ENCODE results near the gene PEA15. TPM values are rescaled to one million over a fixed set of nuclear protein-coding genes. Genes with fewer than 3 reads are reported as not detected.

Gene PEA15
- total RNA-seq, 2 donors from 2014 or later, result 28.3 to 32.8 TPM

DNA sequence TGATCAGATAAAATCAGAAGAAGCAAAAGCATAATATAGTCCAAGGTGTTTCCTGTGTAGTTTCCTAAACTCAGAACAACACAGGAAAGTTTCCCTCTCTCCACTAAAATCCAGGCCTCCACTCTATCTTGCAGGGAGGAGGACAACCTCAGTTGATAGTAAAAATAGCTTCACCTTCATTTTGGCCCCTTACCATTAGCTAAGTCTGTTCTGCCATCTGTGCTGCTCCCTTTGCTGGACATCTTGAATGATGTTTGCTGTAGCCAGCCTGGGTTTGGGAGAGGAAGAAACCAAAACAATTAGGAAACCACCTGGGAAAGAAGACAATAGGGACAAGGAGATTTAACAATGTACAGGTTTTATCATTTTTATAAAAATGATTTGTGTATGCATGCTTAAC lies 38.6 kb downstream of the PEA15 start:
- no peak overlapping the region for H3K4me3 Mint-ChIP-seq
- H3K27ac Mint-ChIP-seq, result no peak overlapping the region
- H3K4me1 Mint-ChIP-seq (ENCODE audit: low read depth), result peaks cover 16% of the 10 kb centered on the region
- ATAC-seq (replicated peaks in 1 of 2) (no peak), DNase-seq (no peak)
- no peaks in the 10 kb centered on the region for H3K27me3 Mint-ChIP-seq (ENCODE audit: low read depth)
- H3K36me3 Mint-ChIP-seq (ENCODE audit: insufficient read depth in 2 of 2), result peaks cover 9 to 13% of the 10 kb centered on the region in 2 donors
- H3K9me3 Mint-ChIP-seq, result no peaks in the 10 kb centered on the region

DNA sequence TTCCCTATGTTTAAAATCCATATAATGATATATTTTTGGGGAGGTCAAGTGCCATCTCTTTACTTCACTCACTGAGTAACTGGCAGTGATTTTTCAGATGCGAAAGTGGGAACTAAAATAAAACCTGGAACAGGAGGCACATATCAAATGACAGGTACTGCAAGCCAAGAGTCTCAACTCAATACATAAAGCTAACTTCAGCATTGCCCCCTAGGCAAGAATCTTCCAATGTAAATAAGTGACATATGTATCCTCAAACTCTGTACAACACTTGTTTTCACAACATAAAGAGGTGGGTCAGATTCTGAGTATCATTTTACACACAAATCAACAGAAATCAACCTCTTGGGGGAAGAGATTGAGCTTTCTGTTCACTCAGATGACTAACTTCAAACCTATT lies 39.0 kb downstream of the PEA15 start:
- Mint-ChIP-seq H3K4me3 (no peak overlapping the region), H3K9me3 (no peaks in the 10 kb centered on the region), H3K4me1 (ENCODE audit: low read depth) (peaks cover 16% of the 10 kb centered on the region), H3K27me3 (ENCODE audit: low read depth) (no peaks in the 10 kb centered on the region), H3K27ac (no peak overlapping the region), H3K36me3 (ENCODE audit: insufficient read depth in 2 of 2) (peaks cover 9 to 10% of the 10 kb centered on the region in 2 donors)
- no peak for ATAC-seq (replicated peaks in 1 of 2)
- no peak for DNase-seq

DNA sequence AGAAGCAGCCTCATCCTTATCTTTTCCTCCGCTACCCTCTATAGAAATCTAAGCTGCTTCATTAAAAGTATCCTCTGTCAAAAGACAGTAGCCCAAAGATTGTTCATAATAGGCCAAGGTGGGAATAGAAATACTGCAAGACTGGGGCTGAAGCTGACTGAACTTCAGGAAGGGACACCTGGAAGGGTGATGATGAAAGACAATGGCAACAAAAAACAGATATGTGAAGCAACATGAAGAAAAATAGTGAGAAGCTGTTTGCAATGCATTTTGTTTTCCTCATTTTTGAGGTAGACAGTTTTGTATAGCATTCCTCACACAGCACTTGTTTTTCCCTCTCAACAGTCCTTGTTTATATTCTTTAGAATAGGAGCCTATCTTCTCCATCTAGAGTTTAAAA lies 40.2 kb downstream of the PEA15 start:
- peak overlapping the region; percentile 70 for H3K27ac Mint-ChIP-seq
- no peak overlapping the region for H3K4me3 Mint-ChIP-seq
- H3K27me3 Mint-ChIP-seq (ENCODE audit: low read depth), result no peaks in the 10 kb centered on the region
- ATAC-seq (replicated peaks in 1 of 2), result no peak
- DNase-seq, result no peak
- no peaks in the 10 kb centered on the region for H3K9me3 Mint-ChIP-seq
- peaks cover 4 to 6% of the 10 kb centered on the region in 2 donors for H3K36me3 Mint-ChIP-seq (ENCODE audit: insufficient read depth in 2 of 2)
- peaks cover 16% of the 10 kb centered on the region for H3K4me1 Mint-ChIP-seq (ENCODE audit: low read depth)

DNA sequence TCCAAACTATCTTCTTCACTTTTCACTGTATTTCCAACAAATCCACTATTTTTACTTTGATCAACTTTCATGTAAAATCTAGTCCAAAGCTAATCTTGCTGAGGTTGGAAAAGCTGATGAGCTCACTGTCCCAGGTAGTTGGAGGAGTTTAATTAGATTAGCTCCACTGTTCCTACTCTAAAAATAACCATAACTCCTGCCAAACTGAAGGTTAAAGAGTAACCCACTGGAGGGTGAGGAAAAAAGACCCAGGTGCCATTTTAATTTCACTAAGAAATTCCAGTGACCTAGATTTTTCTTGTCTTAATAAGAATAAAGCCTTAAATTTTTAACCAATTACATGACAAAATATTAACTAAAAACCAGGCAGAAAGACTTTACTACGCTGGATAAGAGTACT lies 41.9 kb downstream of the PEA15 start:
- H3K9me3 Mint-ChIP-seq, result no peaks in the 10 kb centered on the region
- peaks cover 4 to 7% of the 10 kb centered on the region in 2 donors for H3K36me3 Mint-ChIP-seq (ENCODE audit: insufficient read depth in 2 of 2)
- no peak overlapping the region for H3K27ac Mint-ChIP-seq
- peaks cover 12% of the 10 kb centered on the region for H3K4me1 Mint-ChIP-seq (ENCODE audit: low read depth)
- ATAC-seq (replicated peaks in 1 of 2) (no peak), DNase-seq (no peak)
- no peak overlapping the region for H3K4me3 Mint-ChIP-seq
- H3K27me3 Mint-ChIP-seq (ENCODE audit: low read depth), result no peaks in the 10 kb centered on the region

DNA sequence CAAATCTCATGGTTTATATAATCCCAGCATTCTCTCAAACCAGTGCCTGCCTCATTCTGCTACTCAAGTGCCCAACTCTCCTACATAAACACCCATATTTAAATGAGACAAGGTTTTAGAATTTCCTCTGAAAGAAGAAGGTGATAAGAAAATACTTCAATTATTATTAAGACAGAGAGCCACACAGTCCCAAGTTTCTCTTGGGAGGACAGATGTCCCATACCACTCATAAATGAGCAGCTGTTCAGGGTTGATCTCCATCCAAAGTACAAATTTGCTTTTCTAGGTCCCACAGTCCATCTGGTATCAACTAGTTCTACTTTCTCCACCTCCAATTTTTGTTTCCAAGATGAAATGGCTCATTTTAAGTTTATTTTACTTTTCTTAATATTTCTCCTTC lies 45.8 kb downstream of the PEA15 start:
- peaks cover 22% of the 10 kb centered on the region for H3K4me1 Mint-ChIP-seq (ENCODE audit: low read depth)
- DNase-seq (no peak), ATAC-seq (replicated peaks in 1 of 2) (no peak)
- peak overlapping the region; percentile 27 for H3K27ac Mint-ChIP-seq
- H3K27me3 Mint-ChIP-seq (ENCODE audit: low read depth), result no peaks in the 10 kb centered on the region
- H3K36me3 Mint-ChIP-seq (ENCODE audit: insufficient read depth in 2 of 2), result peaks cover 0 to 18% of the 10 kb centered on the region in 2 donors
- no peak overlapping the region for H3K4me3 Mint-ChIP-seq
- no peaks in the 10 kb centered on the region for H3K9me3 Mint-ChIP-seq

DNA sequence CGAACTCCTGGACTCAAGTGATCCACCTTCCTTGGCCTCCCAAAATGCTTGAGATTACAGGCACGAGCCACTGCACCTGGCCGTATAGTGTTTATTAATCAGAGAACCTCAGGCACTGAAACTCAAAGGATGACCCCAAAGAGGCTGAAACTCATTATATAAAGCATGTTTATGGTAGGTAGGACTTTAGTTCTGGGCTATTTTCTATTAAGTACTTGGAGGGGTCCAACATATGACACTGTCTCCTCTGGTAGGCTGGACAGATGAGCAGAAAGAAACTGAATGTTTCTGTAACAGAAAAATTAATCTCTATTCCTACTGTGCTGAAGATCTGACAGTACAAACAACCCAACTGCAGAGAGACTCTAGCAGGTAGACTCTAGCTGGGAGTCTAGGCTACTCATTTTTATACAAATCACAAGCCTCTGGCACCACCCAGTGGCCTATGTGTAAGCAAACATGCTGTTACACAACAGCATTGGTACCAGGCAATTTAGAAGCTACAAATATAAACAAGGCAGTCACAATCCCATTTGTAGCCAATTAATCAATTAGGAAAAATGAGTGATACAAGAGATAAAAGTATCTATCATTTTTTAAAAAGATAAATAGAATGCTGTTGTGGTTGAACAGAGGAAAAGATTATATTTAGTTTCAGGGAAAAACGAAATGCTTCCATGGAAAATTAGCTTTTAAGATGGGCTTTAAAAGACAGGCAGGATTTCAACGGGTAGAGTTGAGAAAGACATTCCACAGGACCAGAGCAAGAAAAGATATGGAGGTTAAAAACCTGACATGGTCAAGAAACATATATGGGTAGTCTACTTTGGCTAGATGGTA lies 46.7 kb downstream of the PEA15 start:
- Mint-ChIP-seq H3K27me3 (ENCODE audit: low read depth) (no peaks in the 10 kb centered on the region), H3K36me3 (ENCODE audit: insufficient read depth in 2 of 2) (peaks cover 0 to 18% of the 10 kb centered on the region in 2 donors), H3K9me3 (no peaks in the 10 kb centered on the region), H3K4me3 (no peak overlapping the region), H3K4me1 (ENCODE audit: low read depth) (peaks cover 22% of the 10 kb centered on the region), H3K27ac (peak overlapping the region; percentile 74)
- ATAC-seq (replicated peaks in 1 of 2) (peak; percentile 86 to 87), DNase-seq (peak; percentile 48 to 56)

DNA sequence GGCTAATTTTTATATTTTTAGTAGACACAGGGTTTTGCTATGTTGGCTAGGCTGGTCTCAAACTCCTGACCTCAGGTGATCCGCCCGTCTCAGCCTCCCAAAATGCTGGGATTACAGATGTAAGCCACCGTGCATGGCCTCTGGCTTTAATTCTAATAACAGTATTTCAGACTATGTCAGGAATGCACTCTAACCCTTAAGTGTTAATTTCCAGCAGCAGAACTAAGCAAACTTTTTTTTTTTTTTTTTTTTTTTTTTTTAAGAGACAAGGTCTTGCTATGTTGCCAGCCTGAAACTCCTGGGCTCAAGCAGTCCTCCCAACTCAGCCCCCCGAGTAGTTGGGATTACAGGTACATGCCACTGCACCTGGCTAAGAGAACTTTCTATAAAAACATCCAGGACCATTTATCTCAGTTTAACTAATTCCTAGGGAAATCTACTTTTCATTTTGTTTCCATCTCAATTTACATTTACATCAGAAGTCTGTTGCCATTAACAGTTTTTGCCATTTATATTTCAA lies 50.7 kb downstream of the PEA15 start:
- peak overlapping the region; percentile 61 for H3K27ac Mint-ChIP-seq
- ATAC-seq (replicated peaks in 1 of 2), result no peak

DNA sequence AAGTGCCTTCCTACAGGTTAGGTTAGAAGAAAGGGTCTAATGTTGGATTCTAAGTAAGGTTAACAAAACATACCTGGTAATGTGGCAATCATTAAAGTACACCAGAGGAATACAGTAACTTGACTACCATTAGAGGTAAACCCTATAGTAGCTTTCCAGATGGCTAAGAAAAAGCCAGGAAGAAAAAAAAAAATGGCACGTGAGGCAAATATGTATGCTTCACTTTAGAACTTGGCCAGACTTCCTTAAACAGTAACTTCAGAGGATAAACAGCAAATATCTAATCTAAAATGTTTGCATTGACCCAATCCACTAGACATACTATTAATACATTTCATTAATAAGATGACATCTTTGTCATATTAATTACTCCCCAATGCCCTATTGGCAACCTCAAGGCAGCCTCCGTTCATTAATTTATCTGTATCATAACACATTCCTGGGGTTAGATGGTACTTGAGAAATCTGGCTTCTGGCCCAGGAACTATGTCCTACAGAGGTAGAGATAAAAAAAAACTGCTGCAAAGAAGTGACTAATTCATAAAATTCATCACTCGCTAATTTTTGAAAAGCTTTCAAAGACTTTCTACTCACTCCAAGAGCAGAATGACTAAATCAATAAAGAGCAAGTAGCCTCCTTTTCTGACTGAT lies 51.3 kb downstream of the PEA15 start:
- ATAC-seq (replicated peaks in 1 of 2) (peak in 1 of 2 donors; percentile 31), DNase-seq (no peak)
- H3K4me1 Mint-ChIP-seq (ENCODE audit: low read depth), result peaks cover 57% of the 10 kb centered on the region
- peak overlapping the region in 1 of 2 donors; percentile 36 for H3K4me3 Mint-ChIP-seq
- no peaks in the 10 kb centered on the region for H3K27me3 Mint-ChIP-seq (ENCODE audit: low read depth)
- H3K27ac Mint-ChIP-seq, result peak overlapping the region; percentile 61
- no peaks in the 10 kb centered on the region for H3K9me3 Mint-ChIP-seq
- H3K36me3 Mint-ChIP-seq (ENCODE audit: insufficient read depth in 2 of 2), result peaks cover 7 to 30% of the 10 kb centered on the region in 2 donors

More for the DNA sequence above, 50.7 kb downstream of the PEA15 start:
- peaks cover 50% of the 10 kb centered on the region for H3K4me1 Mint-ChIP-seq (ENCODE audit: low read depth)
- H3K4me3 Mint-ChIP-seq, result no peak overlapping the region
- H3K36me3 Mint-ChIP-seq (ENCODE audit: insufficient read depth in 2 of 2), result peaks cover 5 to 30% of the 10 kb centered on the region in 2 donors
- DNase-seq, result no peak
- H3K27me3 Mint-ChIP-seq (ENCODE audit: low read depth), result no peaks in the 10 kb centered on the region
- no peaks in the 10 kb centered on the region for H3K9me3 Mint-ChIP-seq

DNA sequence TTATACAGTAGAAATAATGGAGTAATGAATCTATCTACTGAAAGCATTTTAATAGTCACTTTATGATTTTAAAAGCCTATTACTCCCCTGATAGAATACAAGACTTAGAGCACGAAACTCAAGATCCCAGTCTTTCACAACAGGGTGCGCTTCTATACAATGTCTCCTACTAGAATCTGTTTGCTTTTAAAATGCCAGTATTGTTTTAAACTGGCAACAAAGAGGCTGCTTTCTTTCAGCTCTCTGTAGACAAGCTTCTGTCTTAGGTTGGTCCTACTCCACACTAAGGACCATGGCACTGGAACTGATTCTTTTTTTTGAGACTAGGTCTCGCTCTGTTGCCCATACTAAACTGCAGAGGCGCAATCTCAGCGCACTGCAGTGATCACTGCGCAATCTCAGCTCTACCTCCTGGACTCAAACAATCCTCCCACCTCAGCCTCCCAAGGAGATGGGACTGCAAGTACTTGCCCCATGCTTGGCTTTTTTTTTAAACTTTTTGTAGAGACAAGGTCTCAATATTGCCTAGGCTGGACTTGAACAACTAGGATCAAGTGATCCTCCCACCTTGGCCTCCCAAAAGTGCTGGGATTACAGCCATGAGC lies 52.3 kb downstream of the PEA15 start:
- ATAC-seq (replicated peaks in 1 of 2), result no peak
- Mint-ChIP-seq H3K27me3 (ENCODE audit: low read depth) (no peaks in the 10 kb centered on the region), H3K36me3 (ENCODE audit: insufficient read depth in 2 of 2) (peaks cover 11 to 26% of the 10 kb centered on the region in 2 donors), H3K9me3 (no peaks in the 10 kb centered on the region), H3K27ac (peak overlapping the region; percentile 68), H3K4me3 (peak overlapping the region; percentile 44 to 56), H3K4me1 (ENCODE audit: low read depth) (peaks cover 54% of the 10 kb centered on the region)
- DNase-seq, result no peak

DNA sequence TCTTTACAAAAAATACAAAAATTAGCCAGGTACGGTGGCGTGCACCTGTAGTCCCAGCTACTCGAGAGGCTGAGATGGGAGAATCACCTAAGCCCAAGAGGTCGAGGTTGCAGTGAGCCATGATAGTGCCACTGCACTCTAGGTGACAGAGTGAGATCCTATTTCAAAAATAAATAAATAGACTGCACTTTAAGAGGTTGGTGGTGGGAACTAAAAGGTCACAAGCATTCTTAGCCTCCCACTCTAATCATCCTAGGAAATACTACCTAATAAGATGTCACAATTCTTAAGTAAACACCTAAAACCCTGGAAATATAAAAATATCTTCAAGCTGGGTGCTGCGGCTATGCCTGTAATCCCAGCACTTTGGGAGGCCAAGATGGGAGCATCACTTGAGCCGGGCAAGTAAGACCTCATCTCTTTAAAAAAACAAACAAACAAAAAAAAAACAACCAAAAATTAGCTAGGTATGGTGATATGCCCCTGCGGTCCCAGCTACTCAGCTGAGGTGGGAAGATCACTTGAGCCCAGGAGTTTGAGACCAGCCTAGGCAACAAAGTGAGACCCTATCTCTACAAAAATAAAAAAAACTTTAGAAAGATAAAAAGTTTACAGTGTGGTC lies 53.1 kb downstream of the PEA15 start:
- H3K9me3 Mint-ChIP-seq, result no peaks in the 10 kb centered on the region
- DNase-seq (no peak), ATAC-seq (replicated peaks in 1 of 2) (no peak)
- H3K4me3 Mint-ChIP-seq, result peak overlapping the region in 1 of 2 donors; percentile 56
- H3K36me3 Mint-ChIP-seq (ENCODE audit: insufficient read depth in 2 of 2), result peaks cover 11 to 19% of the 10 kb centered on the region in 2 donors
- peak overlapping the region; percentile 57 for H3K27ac Mint-ChIP-seq
- peaks cover 54% of the 10 kb centered on the region for H3K4me1 Mint-ChIP-seq (ENCODE audit: low read depth)
- no peaks in the 10 kb centered on the region for H3K27me3 Mint-ChIP-seq (ENCODE audit: low read depth)

DNA sequence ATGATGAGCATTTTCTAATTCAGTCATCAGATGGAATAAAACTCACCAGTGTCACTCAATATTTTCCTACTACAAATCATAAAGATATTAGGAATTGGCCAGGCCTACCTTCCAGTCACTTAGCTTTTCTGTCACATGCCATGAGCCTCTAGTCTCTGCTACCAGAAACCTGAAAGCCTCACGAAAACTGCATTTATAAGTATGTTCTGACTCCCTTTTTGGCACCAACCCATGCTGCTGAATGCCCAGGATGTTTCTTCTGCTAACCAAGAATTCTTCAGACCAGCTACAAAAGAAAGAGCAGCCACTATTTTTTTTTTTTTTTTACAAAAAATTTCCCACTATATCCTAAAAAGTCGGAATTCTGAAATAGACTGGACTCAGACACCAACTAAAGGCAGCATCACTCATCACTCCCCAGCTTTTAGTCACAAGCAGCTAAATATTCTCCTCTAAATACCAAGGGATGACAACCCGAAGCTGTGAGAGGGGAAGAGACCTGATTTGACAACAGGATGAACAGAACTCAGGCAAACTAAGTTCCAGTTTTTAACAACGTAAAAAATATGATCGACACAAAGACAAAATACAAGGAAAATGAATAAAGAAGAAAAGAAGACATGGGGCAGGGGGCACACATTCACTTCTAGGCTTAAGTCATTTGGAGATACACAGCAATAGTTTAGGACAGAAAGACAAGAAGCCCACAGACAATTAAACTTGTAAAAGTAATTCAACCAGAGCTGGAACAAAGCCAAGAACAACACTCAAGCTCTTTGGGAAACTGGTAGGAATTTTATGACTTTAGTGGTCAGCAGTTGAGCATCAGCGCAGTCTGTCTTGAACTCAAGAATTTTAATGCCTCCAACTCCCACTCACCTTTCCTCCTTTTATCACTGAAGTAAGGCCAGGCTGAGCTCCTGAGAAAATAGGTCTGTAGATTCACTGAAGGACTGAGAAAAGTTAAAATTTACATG lies 55.5 kb downstream of the PEA15 start:
- H3K9me3 Mint-ChIP-seq, result no peaks in the 10 kb centered on the region
- H3K27me3 Mint-ChIP-seq (ENCODE audit: low read depth), result no peaks in the 10 kb centered on the region
- ATAC-seq (replicated peaks in 1 of 2) (no peak), DNase-seq (no peak)
- peak overlapping the region; percentile 100 for H3K27ac Mint-ChIP-seq
- peaks cover 63% of the 10 kb centered on the region for H3K4me1 Mint-ChIP-seq (ENCODE audit: low read depth)
- H3K4me3 Mint-ChIP-seq, result peak overlapping the region; percentile 98 to 100
- peaks cover 11 to 21% of the 10 kb centered on the region in 2 donors for H3K36me3 Mint-ChIP-seq (ENCODE audit: insufficient read depth in 2 of 2)

DNA sequence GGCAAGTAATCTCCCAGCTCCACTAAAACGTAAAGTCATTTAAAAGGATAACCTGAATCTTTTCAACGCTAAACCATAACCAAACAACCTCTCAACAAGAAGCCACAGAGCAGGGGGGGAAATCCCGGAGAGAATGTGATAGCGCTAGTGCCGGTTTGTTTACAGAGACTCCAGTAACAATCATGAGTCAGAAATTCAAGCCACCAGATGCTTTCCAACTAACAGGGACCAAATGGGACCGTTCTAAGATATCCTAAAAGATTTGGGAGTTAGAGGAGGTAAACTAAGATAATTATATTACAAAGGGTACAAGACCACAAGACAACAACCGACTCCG lies 56.3 kb downstream of the PEA15 start:
- Mint-ChIP-seq H3K9me3 (no peaks in the 10 kb centered on the region), H3K27ac (peak overlapping the region; percentile 100), H3K4me1 (ENCODE audit: low read depth) (peaks cover 62% of the 10 kb centered on the region), H3K36me3 (ENCODE audit: insufficient read depth in 2 of 2) (peaks cover 11 to 21% of the 10 kb centered on the region in 2 donors), H3K4me3 (peak overlapping the region; percentile 98 to 100), H3K27me3 (ENCODE audit: low read depth) (no peaks in the 10 kb centered on the region)
- ATAC-seq (replicated peaks in 1 of 2) (peak; percentile 58 to 61), DNase-seq (peak; percentile 76 to 84)

Data from activated T-cell treated with anti-CD3 and anti-CD28 coated beads, Interleukin-2, amount 50 U/mL, for 72 hours (primary cell).